Loucy (cell line): Measurements from ENCODE around the gene STOML2.
A peak's percentile ranks its signal among the peaks of the same experiment; 100 is the strongest.

ENCODE experiments used
- H2AFZ ChIP-seq: fragments of 200-600 bp; sonication (generic); 2 replicates; pipeline ENCODE4 v1.6.0; 2016; ENCODE audit warnings: antibody characterized with exemption, mild to moderate bottlenecking, low read length, moderate library complexity
- H3F3A ChIP-seq: fragments of 200-600 bp; 2 replicates; pipeline ENCODE4 v1.6.0; 2016; ENCODE audit warnings: antibody characterized with exemption, low read depth, mild to moderate bottlenecking
- H3K27me3 ChIP-seq: fragments of 200-600 bp; sonication (generic); 2 replicates; pipeline ENCODE4 v1.6.1; 2014; ENCODE audit warnings: low read length, mild to moderate bottlenecking; ENCODE audit not compliant: insufficient read depth, poor library complexity, severe bottlenecking
- H3K36me3 ChIP-seq: fragments of 200-600 bp; sonication (generic); 2 replicates; pipeline ENCODE4 v1.6.1; 2016; ENCODE audit warnings: low read length; ENCODE audit not compliant: insufficient read depth
- H3K4me1 ChIP-seq: fragments of 200-600 bp; sonication (generic); 2 replicates; pipeline ENCODE4 v1.5.1; 2014; ENCODE audit warnings: low read length, mild to moderate bottlenecking; ENCODE audit not compliant: insufficient read depth, poor library complexity, severe bottlenecking
- H3K4me2 ChIP-seq: fragments of 200-600 bp; sonication (generic); 2 replicates; pipeline ENCODE4 v1.6.0; 2014; ENCODE audit warnings: antibody characterized with exemption, low read length, low read depth, mild to moderate bottlenecking; ENCODE audit not compliant: poor library complexity, severe bottlenecking
- H3K4me3 ChIP-seq: fragments of 200-600 bp; sonication (generic); 2 replicates; pipeline ENCODE4 v1.5.1; 2014; ENCODE audit warnings: low read length, mild to moderate bottlenecking, mixed read lengths; ENCODE audit not compliant: poor library complexity, severe bottlenecking
- H3K79me2 ChIP-seq: fragments of 200-600 bp; sonication (generic); 2 replicates; pipeline ENCODE4 v1.6.1; 2014; ENCODE audit warnings: low read length; ENCODE audit not compliant: insufficient read depth
- H3K9ac ChIP-seq: fragments of 200-600 bp; sonication (generic); 2 replicates; pipeline ENCODE4 v1.6.0; 2014; ENCODE audit warnings: mild to moderate bottlenecking, low read depth, low read length, moderate library complexity; ENCODE audit not compliant: poor library complexity, severe bottlenecking
- H3K9me2 ChIP-seq: fragments of 200-600 bp; sonication (generic); replicated peaks from 2 replicates; pipeline ENCODE4 v1.6.1; 2016; ENCODE audit warnings: low read depth, low read length, mixed read lengths
- H3K9me3 ChIP-seq: fragments of 200-600 bp; sonication (generic); 2 replicates; pipeline ENCODE4 v1.6.1; 2014; ENCODE audit warnings: mild to moderate bottlenecking, antibody characterized with exemption, low read length, low read depth; ENCODE audit not compliant: insufficient read depth
- H4K20me1 ChIP-seq: fragments of 200-600 bp; sonication (generic); 2 replicates; pipeline ENCODE4 v1.6.0; 2014; ENCODE audit warnings: antibody characterized with exemption, low read length, mild to moderate bottlenecking; ENCODE audit not compliant: insufficient read depth, poor library complexity, severe bottlenecking
- CTCF ChIP-seq: fragments of 200-600 bp; sonication (generic); conservative IDR thresholded peaks from 2 replicates; pipeline ENCODE4 v1.5.1; 2014; ENCODE audit warnings: mild to moderate bottlenecking, antibody characterized with exemption, low read length
- EZH2phosphoT487 ChIP-seq: fragments of 200-600 bp; IDR thresholded peaks from 2 replicates; pipeline ENCODE4 v1.6.1; 2018; ENCODE audit warnings: antibody characterized with exemption, mild to moderate bottlenecking, moderate library complexity, borderline replicate concordance

The STOML2 gene

GRCh38 chr9:35114113-35114839 lies 11.3 kb upstream of the STOML2 start:
- TF ChIP-seq CTCF (no peak), EZH2phosphoT487 (no peak)
- H3K4me1 ChIP-seq = peaks cover 44% of the 10 kb centered on the region
- H3K27me3 ChIP-seq = no peaks in the 10 kb centered on the region
- H3K4me3 ChIP-seq = peak overlapping the region; percentile 75
- peaks cover 8% of the 10 kb centered on the region; the same call in 1 of the 2 replicates for H3K79me2 ChIP-seq
- H2AFZ ChIP-seq = peak overlapping the region; percentile 81
- H3K4me2 ChIP-seq = peak overlapping the region; percentile 96
- no peaks in the 10 kb centered on the region for H3K36me3 ChIP-seq
- no peaks in the 10 kb centered on the region for H3K9me3 ChIP-seq
- peaks cover 4% of the 10 kb centered on the region for H4K20me1 ChIP-seq
- no peaks in the 10 kb centered on the region for H3K9me2 ChIP-seq
- H3K9ac ChIP-seq = peak overlapping the region; percentile 85
- peaks cover 7% of the 10 kb centered on the region for H3F3A ChIP-seq

GRCh38 chr9:35112257-35113020 lies 9.5 kb upstream of the STOML2 start:
- Histone ChIP-seq H3K79me2 (peaks cover 8% of the 10 kb centered on the region; the same call in 1 of the 2 replicates), H4K20me1 (peaks cover 4% of the 10 kb centered on the region), H3K4me3 (peak overlapping the region; percentile 67), H3F3A (peaks cover 7% of the 10 kb centered on the region), H3K9me2 (no peaks in the 10 kb centered on the region), H2AFZ (no peak overlapping the region), H3K9me3 (no peaks in the 10 kb centered on the region), H3K9ac (peak overlapping the region; percentile 52), H3K36me3 (peaks cover 6% of the 10 kb centered on the region; the same call in 1 of the 2 replicates), H3K4me1 (peaks cover 44% of the 10 kb centered on the region), H3K27me3 (no peaks in the 10 kb centered on the region), H3K4me2 (peak overlapping the region; percentile 76)
- TF ChIP-seq EZH2phosphoT487 (no peak), CTCF (no peak)

GRCh38 chr9:35111001-35111933 lies 8.3 kb upstream of the STOML2 start:
- TF ChIP-seq EZH2phosphoT487 = no peak
- TF ChIP-seq CTCF = no peak
- Histone ChIP-seq H3K4me2 (peak overlapping the region; percentile 97), H3K36me3 (peaks cover 7% of the 10 kb centered on the region; the same call in 1 of the 2 replicates), H2AFZ (peak overlapping the region; percentile 75), H3F3A (0 out of 2 replicates have a peak, but pooled peaks cover 3% of the 10 kb centered on the region), H3K9me2 (no peaks in the 10 kb centered on the region), H3K79me2 (peaks cover 8% of the 10 kb centered on the region; the same call in 1 of the 2 replicates), H3K4me1 (peaks cover 40% of the 10 kb centered on the region), H3K27me3 (no peaks in the 10 kb centered on the region), H4K20me1 (peaks cover 4% of the 10 kb centered on the region), H3K9ac (peak overlapping the region; percentile 71), H3K4me3 (peak overlapping the region; percentile 90), H3K9me3 (no peaks in the 10 kb centered on the region)
